SH-SY5Y (cell line): ENCODE results near the gene ARHGAP19.

ENCODE experiments used
- GATA2 ChIP-seq: IDR thresholded peaks from 2 replicates; pipeline ENCODE4 v1.6.1; 2011; ENCODE audit warnings: mild to moderate bottlenecking, low read depth, low read length
- GATA3 ChIP-seq: IDR thresholded peaks from 2 replicates; pipeline ENCODE4 v1.6.1; 2011; ENCODE audit warnings: low read depth, mild to moderate bottlenecking, low read length, moderate library complexity

- TF ChIP-seq GATA3 = no peak
- TF ChIP-seq GATA2 = no peak
Observed at GRCh38 chr10:97261656-97262055, 30.8 kb downstream of the ARHGAP19 start.
